HAP-1 (cell line): Measurements from ENCODE around the gene MPND.
"Not testable (repeated sequence)": the region's sequence is repeated elsewhere in the genome, so short reads cannot be mapped to it uniquely, and the experiment has no call there.

Experiments used
- DNase-seq, 2 experiments: peaks; one replicate each; pipeline ENCODE4 v3.0.0-alpha.2; 2016 to 2020; ENCODE audit warnings: low spot score in 2 of 2
- H3K27me3 ChIP-seq: fragments of 250-450 bp; sonication (Bioruptor Pico); 2 replicates; pipeline ENCODE4 v1.5.1; 2020; ENCODE audit warnings: low read depth, mild to moderate bottlenecking, moderate library complexity
- H3K36me3 ChIP-seq: fragments of 250-450 bp; sonication (Bioruptor Pico); replicated peaks from 2 replicates; pipeline ENCODE4 v1.5.1; 2020; ENCODE audit warnings: mild to moderate bottlenecking
- H3K4me1 ChIP-seq: fragments of 250-450 bp; sonication (Bioruptor Pico); 2 replicates; pipeline ENCODE4 v1.5.1; 2020; ENCODE audit warnings: mild to moderate bottlenecking
- H3K4me3 ChIP-seq: fragments of 250-450 bp; sonication (Bioruptor Pico); 2 replicates; pipeline ENCODE4 v1.5.1; 2020; ENCODE audit warnings: mild to moderate bottlenecking, moderate library complexity
- H3K9me3 ChIP-seq: fragments of 250-450 bp; sonication (Bioruptor Pico); 2 replicates; pipeline ENCODE4 v1.5.1; 2020; ENCODE audit warnings: mild to moderate bottlenecking, moderate library complexity
- in situ Hi-C: fragments of 300-500 bp; cut with MboI; formaldehyde crosslinking; loops from 3 replicates; pipeline ENCODE4 v1.14.3; 2020; ENCODE audit warnings: low sequenced_read_pairs, inconsistent platforms, mixed read lengths

Gene MPND

DNA sequence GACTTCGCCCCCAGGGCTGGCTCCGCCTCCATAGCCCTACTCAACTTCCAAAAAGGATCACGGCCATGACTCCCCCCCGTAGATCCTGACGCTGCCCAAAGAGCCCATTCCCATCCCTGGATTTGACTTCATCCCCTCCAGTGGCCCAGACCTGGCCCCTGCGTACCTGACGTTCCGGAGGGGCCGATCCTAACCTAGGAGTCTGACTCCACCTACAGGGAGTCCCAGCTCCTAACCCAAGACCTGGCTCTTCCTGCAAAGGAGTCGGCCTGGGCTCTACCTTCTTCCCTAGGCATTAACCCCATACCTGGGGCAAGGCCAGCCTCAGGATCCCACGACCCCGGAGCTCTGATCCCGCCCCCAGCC is 15.5 kb upstream of the MPND start:
- Histone ChIP-seq H3K4me1 (peaks cover 7% of the 10 kb centered on the region), H3K9me3 (no peaks in the 10 kb centered on the region), H3K4me3 (no peak overlapping the region), H3K36me3 (no peaks in the 10 kb centered on the region), H3K27me3 (no peaks in the 10 kb centered on the region)
- no peak for DNase-seq
- in situ Hi-C loops, result no loop called here

DNA sequence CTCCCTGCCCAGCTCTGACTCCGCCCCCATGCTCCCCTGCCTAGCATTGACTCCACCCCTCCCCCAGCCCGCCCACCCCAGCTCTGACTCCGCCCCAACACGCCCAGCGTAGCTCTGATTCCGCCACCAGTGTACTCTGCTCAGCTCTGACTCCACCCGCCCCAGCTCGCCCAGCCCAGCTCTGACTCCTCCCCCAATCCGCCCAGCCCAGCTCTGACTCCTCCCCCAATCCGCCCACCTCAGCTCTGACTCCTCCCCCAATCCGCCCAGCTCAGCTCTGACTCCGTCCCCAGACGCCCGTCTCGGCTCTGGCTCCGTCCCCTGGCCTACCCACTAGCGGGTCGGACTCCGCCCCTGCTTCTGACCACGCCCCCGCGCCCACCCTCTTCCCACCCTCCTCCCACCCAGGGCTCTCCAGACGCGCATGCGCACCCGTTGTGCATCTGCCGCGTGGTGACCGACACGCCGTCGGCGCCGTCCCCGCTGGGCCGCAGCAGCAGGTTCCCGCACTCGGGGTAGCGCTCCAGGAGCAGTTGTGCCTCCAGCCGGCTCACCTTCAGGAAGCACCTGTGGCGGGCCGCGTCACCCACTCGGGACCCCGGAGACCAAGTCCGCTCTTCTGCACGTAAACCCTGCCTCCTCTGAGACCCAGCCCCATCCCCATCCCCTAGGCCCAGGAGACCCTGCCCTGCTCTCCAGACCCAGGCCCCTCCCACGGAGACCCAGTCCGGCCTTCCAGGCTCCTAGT is 14.9 kb upstream of the MPND start:
- Histone ChIP-seq H3K4me1 (peaks cover 7% of the 10 kb centered on the region), H3K4me3 (no peak overlapping the region), H3K36me3 (no peaks in the 10 kb centered on the region), H3K9me3 (no peaks in the 10 kb centered on the region), H3K27me3 (no peaks in the 10 kb centered on the region)
- in situ Hi-C loops, result no loop called here
- peak in 1 of 2 experiments; percentile 83 for DNase-seq

DNA sequence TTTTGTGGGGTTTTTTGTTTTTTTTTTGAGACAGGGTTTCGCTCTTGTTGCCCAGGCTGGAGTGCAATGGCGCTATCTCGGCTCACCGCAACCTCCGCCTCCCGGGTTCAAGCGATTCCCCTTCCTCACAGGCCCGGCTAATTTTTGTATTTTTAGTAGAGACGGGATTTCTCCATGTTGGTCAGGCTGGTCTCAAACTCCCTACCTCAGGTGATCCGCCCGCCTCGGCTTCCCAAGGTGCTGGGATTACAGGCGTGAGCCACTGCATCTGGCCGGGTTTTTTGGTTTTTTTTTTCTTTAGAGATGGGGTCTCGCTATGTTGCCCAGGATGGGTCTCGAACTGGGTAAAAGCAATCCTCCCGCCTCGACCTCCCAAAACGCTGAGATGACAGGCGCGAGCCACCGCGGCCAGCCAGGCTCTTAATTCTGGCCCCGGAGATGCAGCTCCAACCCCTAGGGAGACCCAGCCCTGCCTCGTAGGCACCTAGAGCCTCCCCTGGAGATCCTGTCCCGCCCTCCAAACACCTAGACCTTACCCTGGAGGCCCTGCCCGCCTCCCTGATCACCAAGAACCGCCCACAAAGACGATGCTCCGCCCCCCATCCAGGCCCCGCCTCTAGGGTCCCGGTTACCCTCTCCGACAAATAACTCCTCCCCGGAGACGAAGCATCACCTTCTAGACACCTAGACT is 14.2 kb upstream of the MPND start:
- H3K9me3 ChIP-seq, H3K36me3 ChIP-seq, H3K4me1 ChIP-seq, H3K4me3 ChIP-seq, H3K27me3 ChIP-seq, in situ Hi-C loops: not testable (repeated sequence)
- peak in 1 of 2 experiments; percentile 63 for DNase-seq

DNA sequence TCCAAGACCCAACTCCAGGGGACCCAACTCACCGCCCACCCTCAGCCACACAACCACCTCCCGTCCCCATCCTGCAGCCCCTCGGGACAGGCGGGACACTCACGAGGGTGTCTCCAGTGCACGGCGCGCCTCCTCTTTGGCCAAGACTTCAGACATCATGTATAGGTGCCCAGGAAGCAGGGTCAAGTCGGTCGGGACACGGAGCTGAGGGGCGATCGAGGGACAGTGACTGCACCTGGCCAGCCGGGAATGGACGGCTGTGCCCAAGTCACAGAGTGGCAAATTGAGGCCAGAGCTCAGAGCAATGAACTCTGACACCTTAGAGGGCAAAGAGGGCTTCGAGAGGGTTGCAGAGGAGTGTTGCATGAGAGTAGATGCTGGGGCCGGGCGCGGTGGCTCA is 13.5 kb upstream of the MPND start:
- in situ Hi-C loops, result no loop called here
- H3K27me3 ChIP-seq, result no peaks in the 10 kb centered on the region
- H3K4me1 ChIP-seq, result peaks cover 7% of the 10 kb centered on the region
- H3K36me3 ChIP-seq, result no peaks in the 10 kb centered on the region
- H3K9me3 ChIP-seq, result no peaks in the 10 kb centered on the region
- DNase-seq, result no peak
- no peak overlapping the region for H3K4me3 ChIP-seq

DNA sequence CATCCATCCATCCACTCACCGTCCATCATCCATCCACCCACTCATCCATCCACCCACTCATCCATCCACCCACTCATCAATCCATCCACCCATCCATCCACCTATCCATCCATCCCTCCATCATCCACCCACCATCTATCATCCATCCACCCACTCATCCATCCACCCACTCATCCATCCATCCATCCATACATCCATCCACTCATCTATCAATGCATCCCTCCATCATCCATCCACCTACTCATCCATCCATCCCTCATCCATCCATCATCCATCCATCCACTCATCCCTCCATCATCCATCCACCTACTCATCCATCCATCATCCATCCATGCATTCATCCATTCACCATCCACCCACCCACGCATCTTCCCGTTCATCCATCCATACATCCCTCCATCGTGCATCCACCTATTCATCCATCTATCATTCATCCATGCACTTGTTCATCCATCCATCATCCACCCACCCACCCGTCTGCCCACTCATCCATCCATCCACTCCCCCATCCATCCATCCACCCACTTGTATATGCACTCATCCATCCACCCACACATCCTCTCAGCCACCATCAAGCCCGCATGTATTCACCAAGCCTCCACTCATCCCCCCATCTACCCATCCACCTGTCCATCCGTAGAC is 8.3 kb upstream of the MPND start:
- Histone ChIP-seq H3K27me3 (no peaks in the 10 kb centered on the region), H3K4me3 (no peak overlapping the region), H3K36me3 (no peaks in the 10 kb centered on the region), H3K9me3 (no peaks in the 10 kb centered on the region), H3K4me1 (peaks cover 5% of the 10 kb centered on the region)
- no peak for DNase-seq
- in situ Hi-C loops, result no loop called here

DNA sequence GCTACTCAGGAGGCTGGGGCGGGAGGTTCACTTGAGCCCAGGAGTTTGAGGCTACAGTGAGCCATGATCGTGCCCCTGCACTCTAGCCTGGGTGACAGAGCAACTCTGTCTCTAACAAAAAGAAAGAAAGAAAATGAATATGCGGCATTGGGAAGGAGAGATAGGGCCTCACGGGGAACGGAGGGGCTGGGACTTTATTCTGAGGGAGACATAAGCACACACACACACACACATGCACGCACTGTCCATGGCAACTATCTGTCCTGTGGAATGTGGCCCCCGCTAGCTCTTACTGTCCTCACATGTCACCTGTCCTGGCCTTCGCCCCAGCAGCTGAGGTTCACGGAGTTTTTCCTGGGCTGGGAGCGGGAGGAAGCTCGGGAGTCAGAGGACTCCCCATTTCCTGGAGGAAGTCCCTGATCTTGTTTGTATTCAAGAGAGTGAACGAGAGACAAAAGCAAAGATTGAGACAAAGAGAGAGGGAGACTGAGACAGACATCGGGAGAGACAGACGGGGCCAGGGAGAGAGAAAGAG is 5.4 kb upstream of the MPND start:
- H3K9me3 ChIP-seq, result no peaks in the 10 kb centered on the region
- no peak for DNase-seq
- H3K4me3 ChIP-seq, result peak overlapping the region; percentile 7; the same call in 1 of the 2 replicates
- no peaks in the 10 kb centered on the region for H3K36me3 ChIP-seq
- in situ Hi-C loops, result no loop called here
- peaks cover 7% of the 10 kb centered on the region for H3K4me1 ChIP-seq
- no peaks in the 10 kb centered on the region for H3K27me3 ChIP-seq

DNA sequence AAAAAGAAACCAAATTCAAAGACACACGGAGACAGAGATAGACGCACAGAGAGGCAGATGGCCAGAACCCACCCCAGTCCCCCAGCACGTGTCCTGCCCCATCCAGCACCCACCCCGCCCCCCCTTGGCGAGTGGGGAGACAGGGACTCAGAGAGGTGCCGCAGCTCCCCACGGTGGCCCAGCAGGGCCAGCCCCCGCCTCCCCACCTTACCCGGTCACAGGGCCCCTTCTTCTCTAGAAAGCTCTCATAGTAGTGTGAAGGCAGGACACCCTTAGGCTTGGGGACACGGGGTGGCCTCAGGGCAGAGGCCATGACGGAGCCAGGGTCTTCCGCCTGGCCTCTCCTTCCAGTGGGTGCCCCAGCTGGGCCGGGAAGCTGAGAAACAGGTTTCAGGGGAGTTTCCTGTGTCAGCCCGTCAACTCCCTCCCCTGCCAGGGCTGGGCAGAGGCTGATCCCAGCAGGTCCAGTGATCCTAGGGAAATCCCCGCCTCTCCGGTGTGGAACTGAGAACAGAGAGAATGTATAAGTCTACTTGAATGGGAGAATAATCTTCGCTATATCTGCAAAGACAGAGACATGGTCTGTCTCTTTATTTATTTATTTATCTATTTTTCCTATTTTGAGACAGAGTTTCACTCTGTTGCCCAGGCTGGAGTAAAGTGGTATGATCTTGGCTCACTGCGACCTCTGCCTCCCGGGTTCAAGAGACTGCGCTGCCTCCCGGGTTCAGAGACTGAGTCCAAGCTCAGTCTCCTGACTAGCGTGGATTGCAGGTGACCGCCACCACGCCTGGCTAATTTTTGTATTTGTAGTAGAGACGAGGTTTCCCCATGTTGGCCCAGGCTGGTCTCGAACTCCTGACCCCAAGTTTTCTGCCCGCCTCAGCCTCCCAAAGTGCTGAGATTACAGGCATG is 4.7 kb upstream of the MPND start, which contains the start of gene STAP2:
Gene STAP2 (minus strand): TSS at position 387 of the 915 bp plus-strand sequence. CDS start 74 bp downstream, at position 313.
- H3K4me3 ChIP-seq, result peak within 1 kb of the TSS; percentile 7; the same call in 1 of the 2 replicates
- in situ Hi-C loops, result no loop called here
- no peak for DNase-seq

DNA sequence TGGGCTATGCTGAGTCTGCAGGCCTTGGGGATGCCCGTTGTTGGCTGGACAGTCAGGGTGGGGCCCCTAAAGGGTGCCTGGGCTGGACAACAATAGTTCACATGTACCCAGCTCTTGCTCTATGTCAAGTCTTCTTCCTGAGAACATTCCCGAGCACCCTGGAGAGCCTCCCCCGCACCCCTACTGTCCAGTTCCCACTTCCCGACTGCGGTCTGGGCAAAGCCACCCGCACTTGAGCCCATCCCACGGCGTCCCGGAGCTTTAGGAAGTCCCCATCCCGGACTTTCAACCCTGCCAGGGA is 1.1 kb upstream of the MPND start:
- no peak for DNase-seq
- Histone ChIP-seq H3K9me3 (no peaks in the 10 kb centered on the region), H3K4me3 (peak overlapping the region; percentile 44), H3K36me3 (peaks cover 9% of the 10 kb centered on the region), H3K4me1 (peaks cover 7% of the 10 kb centered on the region), H3K27me3 (no peaks in the 10 kb centered on the region)
- in situ Hi-C loops, result no loop called here

More for the DNA sequence above, 4.7 kb upstream of the MPND start, which contains the start of gene STAP2:
- Histone ChIP-seq H3K4me1 (peaks cover 7% of the 10 kb centered on the region), H3K36me3 (no peaks in the 10 kb centered on the region), H3K9me3 (no peaks in the 10 kb centered on the region), H3K27me3 (no peaks in the 10 kb centered on the region)

DNA sequence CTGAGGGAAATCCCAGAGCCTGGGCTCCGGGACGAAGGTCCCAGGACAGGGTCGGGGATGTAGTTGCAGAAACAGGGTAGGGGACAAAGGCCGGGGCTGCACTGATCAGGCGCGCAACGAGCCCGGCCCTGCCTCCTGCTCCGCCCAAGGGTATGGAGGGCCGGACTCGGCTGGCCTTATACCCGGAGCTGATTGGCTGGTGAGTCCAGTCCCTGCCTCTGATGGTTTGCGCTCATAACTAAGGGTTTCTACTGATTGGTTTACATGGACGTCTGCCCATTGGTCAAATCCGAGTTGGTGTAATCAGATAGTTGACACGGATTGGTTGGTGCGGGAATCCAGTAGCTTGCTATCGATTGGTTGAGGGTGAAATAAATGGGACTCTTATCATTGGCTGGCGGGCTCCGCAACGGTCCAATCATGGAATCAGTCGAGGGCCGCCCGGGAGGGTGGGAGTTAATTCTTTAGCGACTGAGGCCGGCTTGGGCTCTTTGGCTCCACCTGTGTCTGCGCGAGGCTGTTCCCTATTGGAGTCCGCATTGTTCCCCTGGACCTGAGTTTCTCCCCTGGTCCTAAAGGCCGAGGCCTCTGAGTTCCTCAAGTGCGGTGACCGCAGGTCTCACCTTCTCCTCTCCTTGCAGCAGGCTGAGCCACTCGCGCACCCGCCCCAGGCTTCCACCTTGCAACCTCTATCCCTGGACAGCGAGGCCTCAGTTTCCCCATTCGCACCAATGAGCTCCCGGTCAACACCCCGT is 570 bp upstream of the MPND start:
- Histone ChIP-seq H3K9me3 (no peaks in the 10 kb centered on the region), H3K36me3 (peaks cover 12% of the 10 kb centered on the region), H3K4me1 (peaks cover 7% of the 10 kb centered on the region), H3K27me3 (no peaks in the 10 kb centered on the region), H3K4me3 (peak overlapping the region; percentile 44)
- in situ Hi-C loops, result no loop called here
- peak; percentile 97 to 100 for DNase-seq

DNA sequence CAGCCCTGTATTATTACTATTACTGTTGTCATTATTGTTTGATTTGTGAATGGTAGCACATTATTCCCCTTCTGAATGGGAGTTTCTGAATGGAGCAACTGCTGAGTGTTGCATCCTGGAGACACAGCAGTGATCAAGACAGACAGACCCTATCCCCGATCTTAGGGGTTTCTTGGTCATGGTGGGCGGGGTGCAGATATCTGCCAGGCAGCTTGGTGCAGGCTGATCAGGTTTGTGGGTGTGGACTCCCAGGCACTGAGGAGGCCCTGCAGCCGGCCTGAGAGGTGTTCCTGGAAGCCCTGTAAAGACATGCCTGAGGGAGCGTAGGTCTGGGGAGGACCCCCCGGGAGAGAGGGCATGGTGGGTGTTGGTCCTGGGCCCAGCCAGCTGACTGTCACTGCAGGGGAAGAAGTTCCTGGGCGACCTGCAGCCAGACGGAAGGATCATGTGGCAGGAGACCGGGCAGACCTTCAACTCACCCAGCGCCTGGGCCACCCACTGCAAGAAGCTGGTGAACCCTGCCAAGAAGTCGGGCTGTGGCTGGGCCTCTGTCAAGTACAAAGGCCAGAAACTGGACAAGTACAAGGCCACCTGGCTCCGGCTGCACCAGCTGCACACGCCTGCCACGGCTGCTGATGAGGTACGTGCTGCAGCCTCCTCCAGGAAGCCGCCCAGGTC is 2.1 kb downstream of the MPND start:
- no peak for DNase-seq
- Histone ChIP-seq H3K27me3 (no peaks in the 10 kb centered on the region), H3K36me3 (peaks cover 16% of the 10 kb centered on the region), H3K9me3 (no peaks in the 10 kb centered on the region), H3K4me1 (peaks cover 2% of the 10 kb centered on the region), H3K4me3 (no peak overlapping the region)
- in situ Hi-C loops, result no loop called here

DNA sequence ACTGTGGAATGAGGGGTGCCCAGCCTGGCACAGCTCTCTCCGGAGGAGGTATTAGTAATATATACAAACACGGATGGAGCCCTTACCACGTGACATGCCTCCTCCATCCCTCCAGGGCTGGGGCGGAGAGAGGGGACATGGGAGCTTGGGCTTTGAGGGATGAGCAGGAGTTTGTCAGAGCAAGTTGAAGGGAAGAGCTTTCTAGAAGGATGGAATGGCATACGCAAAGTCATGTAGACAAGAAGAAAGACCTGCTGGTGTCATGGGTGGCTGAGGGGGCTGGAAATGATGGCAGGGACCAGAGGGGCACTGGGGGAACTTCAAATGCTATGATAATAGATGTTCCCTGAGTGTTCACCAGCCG is 2.6 kb downstream of the MPND start:
- H3K4me3 ChIP-seq, result no peak overlapping the region
- peaks cover 16% of the 10 kb centered on the region for H3K36me3 ChIP-seq
- in situ Hi-C loops, result no loop called here
- DNase-seq, result no peak
- H3K9me3 ChIP-seq, result no peaks in the 10 kb centered on the region
- no peaks in the 10 kb centered on the region for H3K27me3 ChIP-seq
- H3K4me1 ChIP-seq, result peaks cover 2% of the 10 kb centered on the region

DNA sequence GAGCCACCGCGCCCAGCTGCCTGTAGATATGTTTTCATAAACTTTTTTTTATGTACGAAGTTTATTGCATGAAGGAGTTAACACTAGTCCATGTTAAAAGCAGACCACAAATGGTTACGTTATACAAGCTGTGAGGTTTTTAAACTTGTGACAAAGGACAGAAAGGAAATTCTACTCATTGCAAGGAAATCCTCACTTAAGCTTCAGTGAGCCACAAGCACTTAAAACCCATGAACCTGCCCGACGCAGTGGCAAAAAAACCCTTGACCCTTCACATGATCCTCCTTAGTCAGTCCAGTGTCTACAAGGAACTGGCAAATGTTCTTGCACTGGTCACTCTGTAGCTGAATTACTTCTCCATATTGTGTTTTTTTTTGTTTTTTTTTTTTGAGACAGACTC is 4.2 kb downstream of the MPND start:
- no peaks in the 10 kb centered on the region for H3K9me3 ChIP-seq
- no peaks in the 10 kb centered on the region for H3K4me1 ChIP-seq
- in situ Hi-C loops, result no loop called here
- H3K36me3 ChIP-seq, result peaks cover 16% of the 10 kb centered on the region
- no peaks in the 10 kb centered on the region for H3K27me3 ChIP-seq
- no peak overlapping the region for H3K4me3 ChIP-seq
- DNase-seq, result no peak
